GM21786 (cell line): ENCODE measurements around the gene IL32.

Experiments
- ATAC-seq: cut with Tn5 transposase; IDR thresholded peaks from one replicate; pipeline ENCODE4 v1.9.1; 2021; ENCODE audit not compliant: unreplicated experiment

IL32 gene

DNA sequence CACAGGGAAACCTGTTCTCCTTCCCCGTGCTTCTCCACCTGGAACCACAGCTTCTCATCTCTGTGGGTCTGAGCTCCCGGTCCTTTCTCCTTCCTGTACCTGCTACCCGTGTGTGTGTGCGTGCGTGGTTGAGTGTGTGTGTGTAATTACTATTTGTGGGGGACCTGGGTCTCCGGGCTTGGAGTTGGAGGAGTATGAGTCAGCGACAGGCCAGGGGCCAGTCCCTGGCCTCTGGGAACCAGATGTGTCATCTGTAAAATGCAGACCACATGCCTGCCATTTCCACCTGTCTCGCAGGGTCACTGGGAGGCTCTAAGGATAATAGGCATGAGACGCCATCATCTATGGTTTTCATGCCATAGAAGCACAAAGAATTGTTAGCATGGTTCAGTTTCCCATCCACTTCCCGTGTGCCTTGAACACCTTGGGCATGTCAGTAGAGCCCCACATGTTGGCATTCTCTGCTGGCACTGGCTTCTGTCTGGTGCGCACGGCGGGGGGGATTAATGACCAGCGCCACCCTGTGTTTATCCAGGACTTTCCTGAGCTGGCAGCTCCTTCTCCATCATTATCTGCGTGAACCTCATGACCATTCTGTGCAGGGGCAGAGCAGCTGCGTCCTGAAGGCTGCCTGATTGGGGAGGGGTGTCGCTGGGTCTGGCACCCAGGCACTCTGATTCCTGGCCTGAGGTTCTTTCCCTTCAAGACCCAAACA is 48.5 kb downstream of the IL32 start:
- no peak for ATAC-seq

DNA sequence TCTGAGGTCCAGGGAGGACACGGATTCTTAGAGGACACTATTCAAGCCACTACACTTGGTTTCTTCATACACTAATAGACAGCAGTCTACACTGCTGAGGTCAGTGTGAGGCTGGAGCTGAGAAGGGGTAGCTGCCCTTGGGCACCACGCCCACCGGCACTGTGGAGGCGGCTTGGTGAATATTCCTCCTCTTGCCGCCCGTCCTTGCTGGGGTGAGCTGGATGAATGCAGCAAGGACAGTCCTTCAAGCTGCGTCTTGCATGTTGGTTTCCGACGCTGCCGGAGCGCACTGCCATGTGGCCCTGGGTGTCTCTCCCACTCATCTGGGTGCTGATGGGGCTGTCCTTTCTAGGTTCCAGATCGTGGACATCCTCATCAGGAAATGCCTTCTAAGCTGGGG is 49.6 kb downstream of the IL32 start:
- ATAC-seq, result no peak

DNA sequence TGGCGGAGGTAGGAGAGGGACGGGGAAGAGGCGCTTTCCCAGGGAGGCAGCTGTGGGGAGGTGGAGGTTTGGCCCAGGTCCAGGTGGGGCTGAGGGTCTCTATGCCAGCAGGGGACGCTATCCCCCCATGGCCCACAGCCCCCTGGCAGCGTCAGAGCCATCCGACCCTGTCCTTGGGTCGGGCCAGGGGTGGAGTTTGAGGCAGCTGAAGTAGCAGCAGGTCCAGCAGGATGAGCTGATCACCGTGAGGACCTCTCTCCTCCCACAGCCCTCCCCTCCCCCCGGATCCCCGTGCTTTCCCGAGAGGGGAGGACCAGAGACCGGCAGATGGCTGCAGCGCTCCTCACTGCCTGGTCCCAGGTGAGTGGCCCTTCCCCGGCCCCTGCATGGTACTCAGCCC is 50.1 kb downstream of the IL32 start:
- no peak for ATAC-seq

DNA sequence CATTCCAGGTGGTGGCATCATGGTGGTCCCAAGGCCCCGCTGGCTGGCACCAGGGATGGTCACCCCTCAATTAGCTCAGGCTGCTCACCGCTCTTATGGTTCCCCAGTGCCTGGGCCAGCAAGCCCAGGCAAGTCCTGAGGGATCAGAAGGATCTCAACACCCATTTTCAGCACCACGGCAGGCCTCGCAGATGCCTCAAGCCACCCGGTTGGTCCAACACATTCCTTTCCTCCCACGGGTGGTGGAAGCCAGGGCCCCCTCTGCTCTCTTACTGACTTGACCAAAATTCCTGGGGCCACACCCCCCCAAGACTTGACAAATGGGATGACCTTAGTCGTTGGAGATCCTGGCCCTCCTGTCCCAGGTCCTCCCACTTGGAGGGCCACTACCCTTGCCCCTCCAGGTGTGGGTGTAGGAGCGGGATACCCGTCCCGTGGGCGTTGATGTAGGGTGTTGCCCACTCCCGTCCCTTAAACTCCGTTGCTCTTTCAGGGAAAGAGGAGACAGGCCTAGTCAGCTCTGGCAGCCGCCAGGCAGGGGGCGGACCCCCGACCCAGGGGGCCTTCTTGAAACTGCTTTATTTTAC is 52.9 kb downstream of the IL32 start:
- ATAC-seq, result no peak

DNA sequence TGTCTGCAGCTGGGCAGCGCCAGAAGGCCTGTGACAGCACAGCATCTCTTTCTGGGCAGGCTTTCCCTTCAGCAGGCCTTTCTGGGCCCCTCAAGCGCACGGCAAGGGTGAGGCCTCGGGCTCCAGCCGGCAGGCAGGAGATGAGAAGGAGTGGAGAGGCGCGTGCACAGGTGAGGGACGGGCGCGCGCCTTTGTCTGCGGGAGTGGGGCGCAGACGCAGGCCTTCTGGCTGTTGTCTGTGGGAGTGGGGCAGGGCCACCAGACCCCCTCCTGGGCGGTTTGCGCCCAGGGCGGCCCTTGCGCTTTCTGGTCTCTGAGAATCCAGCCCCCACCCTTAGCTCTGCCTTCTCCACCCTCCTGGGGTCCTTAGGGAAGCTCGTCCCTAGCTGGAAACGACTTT is 53.4 kb downstream of the IL32 start:
- ATAC-seq, result no peak
